Caco-2 (cell line): ENCODE results near the gene GNB5. TPM values are rescaled to one million over a fixed set of nuclear protein-coding genes. Genes with fewer than 3 reads are reported as not detected.

ENCODE experiments used
- BruUV-seq: library from RNA; stranded (reverse); fragments of 400-500 nt; replicated peaks from 2 replicates; lab custom pipeline; 2021; lab: Mats Ljungman, UMichigan
- CTCF ChIA-PET: fragments of 300-600 bp; sonication (Branson Sonifier 250); formaldehyde crosslinking; loops from one replicate; lab custom pipeline; 2022; ENCODE audit warnings: antibody characterized with exemption; lab: Charles Lee
- POLR2A ChIA-PET: fragments of 300-600 bp; sonication (Branson Sonifier 250); formaldehyde crosslinking; loops from one replicate; lab custom pipeline; 2022; ENCODE audit warnings: antibody characterized with exemption; lab: Charles Lee
- DNase-seq, 2 experiments: peaks; one replicate each; pipeline versions ENCODE4 v3.0.0 to v3.0.0-alpha.2; 2020 to 2022
- H3K27me3 ChIP-seq: replicated peaks from 2 replicates; pipeline ENCODE4 v1.6.0; 2011; ENCODE audit warnings: low read length; ENCODE audit not compliant: control insufficient read depth, insufficient read depth
- H3K36me3 ChIP-seq: 2 replicates; pipeline ENCODE4 v1.5.1; 2011; ENCODE audit warnings: low read length; ENCODE audit not compliant: control insufficient read depth, insufficient read depth
- H3K4me1 ChIP-seq: fragments of 250-450 bp; sonication (Bioruptor Pico); 2 replicates; pipeline ENCODE4 v1.5.1; 2020; ENCODE audit warnings: mild to moderate bottlenecking
- H3K4me3 ChIP-seq: 2 replicates; pipeline ENCODE4 v1.5.1; 2011; ENCODE audit warnings: low read depth, mild to moderate bottlenecking, control low read depth, low read length
- H3K9me3 ChIP-seq: fragments of 250-450 bp; sonication (Bioruptor Pico); 2 replicates; pipeline ENCODE4 v1.5.1; 2020; ENCODE audit warnings: mild to moderate bottlenecking, moderate library complexity
- H3K27ac Mint-ChIP-seq: one replicate; pipeline ENCODE4 v1.8.0; 2022; ENCODE audit warnings: mixed read lengths; ENCODE audit not compliant: unreplicated experiment
- H3K27me3 Mint-ChIP-seq: one replicate; pipeline ENCODE4 v1.8.0; 2022; ENCODE audit warnings: mixed read lengths; ENCODE audit not compliant: insufficient read depth, unreplicated experiment
- H3K36me3 Mint-ChIP-seq: one replicate; pipeline ENCODE4 v1.8.0; 2022; ENCODE audit warnings: mild to moderate bottlenecking, mixed read lengths; ENCODE audit not compliant: insufficient read depth, unreplicated experiment
- H3K4me1 Mint-ChIP-seq: one replicate; pipeline ENCODE4 v1.8.0; 2022; ENCODE audit warnings: low read depth, mixed read lengths; ENCODE audit not compliant: unreplicated experiment
- H3K4me3 Mint-ChIP-seq: one replicate; pipeline ENCODE4 v1.8.0; 2022; ENCODE audit warnings: mild to moderate bottlenecking, moderate library complexity, mixed read lengths; ENCODE audit not compliant: unreplicated experiment
- H3K9me3 Mint-ChIP-seq: one replicate; pipeline ENCODE4 v1.8.0; 2022; ENCODE audit warnings: mixed read lengths; ENCODE audit not compliant: unreplicated experiment
- intact Hi-C: fragments of 100-400 bp; cut with micrococcal nuclease; formaldehyde crosslinking; loops from one replicate; pipeline ENCODE4 v1.10.0; 2022; ENCODE audit not compliant: unreplicated experiment
- total RNA-seq: library from RNA; stranded (reverse); gene quantifications from 2 replicates; pipeline ENCODE4 v1.2.3, GENCODE V29; 2022
- TF ChIP-seq, protein P1 (sequence below), 2 experiments: fragments of 200-600 bp in 1 of 2; IDR thresholded peaks; 1 replicate in 1 of 2; 2 replicates in 1 of 2; pipeline versions ENCODE4 v1.5.1 to v1.8.0; 2011 to 2022; ENCODE audit warnings: antibody characterized with exemption in 1 of 2, control low read depth in 1 of 2, inconsistent platforms in 1 of 2, low read depth in 1 of 2, low read length in 1 of 2, mild to moderate bottlenecking in 1 of 2, moderate library complexity in 1 of 2; ENCODE audit not compliant: insufficient read depth in 1 of 2, severe bottlenecking in 1 of 2, unreplicated experiment in 1 of 2

GNB5 gene
- total RNA-seq, 1 experiment from 2014 or later = 23.2 TPM

DNA sequence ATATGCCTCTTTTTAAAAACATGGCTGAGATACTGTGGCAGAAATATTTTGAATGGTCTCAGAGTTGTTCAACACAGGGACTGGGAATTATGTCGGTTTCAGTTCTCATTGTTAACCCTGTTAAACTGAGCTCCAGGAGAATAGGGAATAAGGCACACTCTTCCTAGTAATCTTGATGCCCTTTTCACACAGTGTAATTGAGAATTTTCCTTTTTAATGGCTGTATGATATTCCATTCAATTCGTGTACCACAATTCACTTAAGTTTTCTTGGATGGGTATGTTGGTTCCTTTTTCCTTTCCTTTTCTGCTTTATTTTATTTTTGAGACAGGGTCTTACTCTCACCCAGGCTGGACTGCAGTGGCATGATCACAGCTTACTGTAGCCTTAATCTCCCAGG, 44.9 kb downstream of the GNB5 start:
- intact Hi-C loops = no loop called here
- H3K9me3 ChIP-seq = peaks cover 4% of the 10 kb centered on the region; the same call in 1 of the 2 replicates
- H3K4me1 ChIP-seq = no peaks in the 10 kb centered on the region
- Mint-ChIP-seq H3K27ac (no peak overlapping the region), H3K36me3 (peaks cover 7% of the 10 kb centered on the region), H3K9me3 (no peaks in the 10 kb centered on the region), H3K4me1 (no peaks in the 10 kb centered on the region), H3K4me3 (no peak overlapping the region), H3K27me3 (no peaks in the 10 kb centered on the region)
- no TSS peak for BruUV-seq
- ChIA-PET CTCF (no interaction called here), POLR2A (no interaction called here)
- no peak for DNase-seq
- TF ChIP-seq, protein P1, sequence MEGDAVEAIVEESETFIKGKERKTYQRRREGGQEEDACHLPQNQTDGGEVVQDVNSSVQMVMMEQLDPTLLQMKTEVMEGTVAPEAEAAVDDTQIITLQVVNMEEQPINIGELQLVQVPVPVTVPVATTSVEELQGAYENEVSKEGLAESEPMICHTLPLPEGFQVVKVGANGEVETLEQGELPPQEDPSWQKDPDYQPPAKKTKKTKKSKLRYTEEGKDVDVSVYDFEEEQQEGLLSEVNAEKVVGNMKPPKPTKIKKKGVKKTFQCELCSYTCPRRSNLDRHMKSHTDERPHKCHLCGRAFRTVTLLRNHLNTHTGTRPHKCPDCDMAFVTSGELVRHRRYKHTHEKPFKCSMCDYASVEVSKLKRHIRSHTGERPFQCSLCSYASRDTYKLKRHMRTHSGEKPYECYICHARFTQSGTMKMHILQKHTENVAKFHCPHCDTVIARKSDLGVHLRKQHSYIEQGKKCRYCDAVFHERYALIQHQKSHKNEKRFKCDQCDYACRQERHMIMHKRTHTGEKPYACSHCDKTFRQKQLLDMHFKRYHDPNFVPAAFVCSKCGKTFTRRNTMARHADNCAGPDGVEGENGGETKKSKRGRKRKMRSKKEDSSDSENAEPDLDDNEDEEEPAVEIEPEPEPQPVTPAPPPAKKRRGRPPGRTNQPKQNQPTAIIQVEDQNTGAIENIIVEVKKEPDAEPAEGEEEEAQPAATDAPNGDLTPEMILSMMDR (IDR thresholded peaks at IDR 0.05; ENCODE audit: insufficient read depth in 1 of 2, low read depth in 1 of 2, low read length in 1 of 2, severe bottlenecking in 1 of 2, unreplicated experiment in 1 of 2) = no peak
- no peaks in the 10 kb centered on the region for H3K36me3 ChIP-seq
- H3K27me3 ChIP-seq = no peaks in the 10 kb centered on the region
- H3K4me3 ChIP-seq = no peak overlapping the region

DNA sequence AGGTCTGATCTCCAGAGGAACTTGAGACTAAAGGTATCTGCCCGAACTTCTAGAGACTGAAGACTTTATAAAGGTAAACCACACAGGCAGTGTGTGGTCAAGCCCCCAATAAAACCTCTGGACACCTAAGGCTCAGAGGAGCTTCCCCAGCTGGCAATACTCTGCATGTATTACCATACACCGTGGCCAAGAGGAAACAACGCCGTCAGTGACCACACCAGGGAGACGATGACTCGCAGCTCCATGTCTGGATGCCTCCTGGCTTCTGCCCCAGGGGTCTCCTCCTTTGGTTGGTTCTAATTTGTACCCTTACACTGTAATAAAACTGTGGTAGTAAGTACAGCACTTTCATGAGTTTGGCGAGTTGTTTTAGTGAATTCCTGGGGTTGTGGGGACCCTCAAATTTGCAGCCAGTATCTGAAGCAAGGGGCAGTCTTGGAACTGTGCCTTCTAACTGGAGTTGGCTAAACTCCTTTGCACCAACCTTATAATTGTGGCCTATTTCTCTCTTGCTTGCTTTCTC, 46.5 kb downstream of the GNB5 start:
- H3K4me1 ChIP-seq = no peaks in the 10 kb centered on the region
- H3K9me3 ChIP-seq = peaks cover 4% of the 10 kb centered on the region; the same call in 1 of the 2 replicates
- Mint-ChIP-seq H3K4me3 (no peak overlapping the region), H3K27ac (no peak overlapping the region), H3K9me3 (no peaks in the 10 kb centered on the region), H3K4me1 (no peaks in the 10 kb centered on the region), H3K36me3 (peaks cover 7% of the 10 kb centered on the region), H3K27me3 (no peaks in the 10 kb centered on the region)
- TF ChIP-seq, protein P1 (IDR thresholded peaks at IDR 0.05; ENCODE audit: insufficient read depth in 1 of 2, low read depth in 1 of 2, low read length in 1 of 2, severe bottlenecking in 1 of 2, unreplicated experiment in 1 of 2) = no peak
- no peaks in the 10 kb centered on the region for H3K36me3 ChIP-seq
- H3K4me3 ChIP-seq = no peak overlapping the region
- no TSS peak for BruUV-seq
- intact Hi-C loops = no loop called here
- H3K27me3 ChIP-seq = no peaks in the 10 kb centered on the region
- ChIA-PET CTCF (no interaction called here), POLR2A (no interaction called here)
- no peak for DNase-seq

DNA sequence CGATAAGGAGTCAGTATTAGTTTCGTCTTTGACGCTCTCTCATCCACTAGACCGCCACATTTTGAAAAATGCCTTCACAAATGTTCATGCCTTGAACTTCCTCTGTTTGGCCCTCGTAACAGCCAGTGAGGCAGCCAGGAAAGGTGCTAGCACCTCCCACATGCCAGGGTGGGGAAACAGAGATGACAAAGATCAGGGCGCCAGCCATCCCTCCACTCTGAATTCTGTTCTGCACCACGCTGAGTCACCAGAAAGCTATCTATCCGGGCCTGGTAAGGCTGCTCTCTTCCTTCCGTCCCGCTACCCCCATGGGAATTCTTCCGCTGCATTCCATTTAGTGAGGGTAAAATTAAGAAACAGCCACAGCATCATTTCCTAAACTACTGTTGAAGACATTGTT, 47.3 kb downstream of the GNB5 start:
- Histone ChIP-seq H3K36me3 (no peaks in the 10 kb centered on the region), H3K9me3 (peaks cover 4% of the 10 kb centered on the region; the same call in 1 of the 2 replicates), H3K4me3 (no peak overlapping the region), H3K4me1 (no peaks in the 10 kb centered on the region), H3K27me3 (no peaks in the 10 kb centered on the region)
- no peaks in the 10 kb centered on the region for H3K4me1 Mint-ChIP-seq
- CTCF ChIA-PET = no interaction called here
- H3K4me3 Mint-ChIP-seq = no peak overlapping the region
- no peak for DNase-seq
- POLR2A ChIA-PET = no interaction called here
- intact Hi-C loops = no loop called here
- BruUV-seq = no TSS peak
- TF ChIP-seq, protein P1 (IDR thresholded peaks at IDR 0.05; ENCODE audit: insufficient read depth in 1 of 2, low read depth in 1 of 2, low read length in 1 of 2, severe bottlenecking in 1 of 2, unreplicated experiment in 1 of 2) = no peak
- H3K27ac Mint-ChIP-seq = no peak overlapping the region
- H3K9me3 Mint-ChIP-seq = no peaks in the 10 kb centered on the region
- no peaks in the 10 kb centered on the region for H3K27me3 Mint-ChIP-seq
- H3K36me3 Mint-ChIP-seq = peaks cover 7% of the 10 kb centered on the region
